PC-9 (cell line): ENCODE data around the gene ADAMTS15.

Experiments
- CTCF ChIP-seq: fragments of 200-600 bp; sonication (generic); conservative IDR thresholded peaks from 2 replicates; pipeline ENCODE4 v1.6.1; 2017; ENCODE audit warnings: mixed run types, antibody characterized with exemption, mild to moderate bottlenecking, moderate library complexity
- EZH2 ChIP-seq: fragments of 200-600 bp; sonication (generic); IDR thresholded peaks from 2 replicates; pipeline ENCODE4 v1.8.0; 2017; ENCODE audit warnings: antibody characterized with exemption, low read depth

GRCh38 chr11:130421697-130422096, 26.7 kb upstream of the ADAMTS15 start:
- TF ChIP-seq CTCF = no peak
- TF ChIP-seq EZH2 = no peak
